Omental fat pad (tissue), 4 donors: ENCODE data around the gene DNAJC5G. TPM values are rescaled to one million over a fixed set of nuclear protein-coding genes. Genes with fewer than 3 reads are reported as not detected.
"Not testable (repeated sequence)": the region's sequence is repeated elsewhere in the genome, so short reads cannot be mapped to it uniquely, and the experiment has no call there.

Experiments used
- ATAC-seq: fragments of 150-250 bp; one replicate; pipeline ENCODE4 v1.9.1; 2016; ENCODE audit warnings: mild to moderate bottlenecking, moderate library complexity; ENCODE audit not compliant: low FRiP score
- DNase-seq: peaks from one replicate; pipeline ENCODE4 v3.0.0-alpha.2; 2019; ENCODE audit warnings: low spot score
- CTCF ChIP-seq, 3 donors: fragments of 450-650 bp; IDR thresholded peaks; one replicate each; pipeline ENCODE4 v1.5.1; 2016 to 2017; ENCODE audit warnings: antibody characterized with exemption in 3 of 3, mild to moderate bottlenecking in 3 of 3, moderate library complexity in 2 of 3
- total RNA-seq, 4 donors: library from RNA; depleted of rRNA; stranded (reverse); fragments of >200 nt; gene quantifications; one replicate each; pipeline ENCODE4 v1.1.0, GENCODE V29; 2016

The DNAJC5G gene
- total RNA-seq, 4 donors from 2014 or later, result 0.79 TPM; not detected in 3

- DNase-seq (no peak), ATAC-seq (no peak)
- no peak for TF ChIP-seq CTCF (IDR thresholded peaks at IDR 0.05)
Observed at GRCh38 chr2:27313882-27314645, 38.8 kb downstream of the DNAJC5G start.

- DNase-seq (no peak), ATAC-seq (no peak)
- no peak for TF ChIP-seq CTCF (IDR thresholded peaks at IDR 0.05)
Observed at GRCh38 chr2:27314709-27315108, 39.5 kb downstream of the DNAJC5G start.

GRCh38 chr2:27315122-27315521 lies 39.9 kb downstream of the DNAJC5G start:
- ATAC-seq (no peak), DNase-seq (no peak)
- no peak for TF ChIP-seq CTCF (IDR thresholded peaks at IDR 0.05)

GRCh38 chr2:27316655-27317412 lies 41.6 kb downstream of the DNAJC5G start:
- TF ChIP-seq CTCF (IDR thresholded peaks at IDR 0.05), result no peak
- DNase-seq (no peak), ATAC-seq (no peak)

- ATAC-seq, DNase-seq: not testable (repeated sequence)
Observed at GRCh38 chr2:27319839-27320238, 44.6 kb downstream of the DNAJC5G start.

GRCh38 chr2:27320958-27321543 lies 45.8 kb downstream of the DNAJC5G start:
- DNase-seq (peak; percentile 59), ATAC-seq (peak; percentile 94)
- TF ChIP-seq CTCF (IDR thresholded peaks at IDR 0.05), result no peak

GRCh38 chr2:27322301-27322765 lies 47.1 kb downstream of the DNAJC5G start:
- no peak for DNase-seq
- no peak for ATAC-seq
- TF ChIP-seq CTCF (IDR thresholded peaks at IDR 0.05), result no peak
